Ovary (tissue), 9 donors: Measurements from ENCODE around the gene MAP2K2. TPM values are rescaled to one million over a fixed set of nuclear protein-coding genes. Genes with fewer than 3 reads are reported as not detected.

Source experiments
- DNase-seq, 5 donors: peaks; one replicate each; pipeline ENCODE4 v3.0.0-alpha.2; 2019 to 2020
- H3K27ac ChIP-seq, 2 donors: fragments of 200-600 bp; one replicate each; pipeline versions ENCODE4 v1.5.1 to v1.8.0; 2019 to 2022
- H3K27me3 ChIP-seq: fragments of 200-600 bp; one replicate; pipeline ENCODE4 v1.8.0; 2022
- H3K36me3 ChIP-seq: fragments of 200-600 bp; sonication (generic); one replicate; pipeline ENCODE4 v1.5.1; 2019
- H3K4me1 ChIP-seq: one replicate; pipeline ENCODE4 v1.8.1; 2013; ENCODE audit warnings: mild to moderate bottlenecking, moderate library complexity; ENCODE audit not compliant: insufficient read depth
- H3K4me3 ChIP-seq: fragments of 200-600 bp; sonication (generic); one replicate; pipeline ENCODE4 v1.5.1; 2017
- H3K9me3 ChIP-seq, 2 donors: fragments of 200-600 bp in 1 of 2; sonication (generic) in 1 of 2; one replicate each; pipeline versions ENCODE4 v1.5.1 to v1.8.1; 2013 to 2019; ENCODE audit warnings: mild to moderate bottlenecking in 1 of 2, moderate library complexity in 1 of 2
- CTCF ChIP-seq, 3 donors: fragments of 450-650 bp in 2 of 3; fragments of 200-600 bp in 1 of 3; IDR thresholded peaks; one replicate each; pipeline versions ENCODE4 v1.5.1 to v1.8.0; 2016 to 2022; ENCODE audit warnings: antibody characterized with exemption in 3 of 3, mild to moderate bottlenecking in 1 of 3
- EP300 ChIP-seq: sonication (generic); formaldehyde crosslinking; IDR thresholded peaks from one replicate; pipeline ENCODE4 v1.6.1; 2017; ENCODE audit warnings: antibody characterized with exemption
- POLR2A ChIP-seq: fragments of 450-650 bp; IDR thresholded peaks from one replicate; pipeline ENCODE4 v1.6.1; 2017; ENCODE audit warnings: antibody characterized with exemption, mild to moderate bottlenecking, moderate library complexity
- WGBS, 3 donors: extraction: QIAGEN DNeasy Blood & Tissue Kit in 1 of 3; methylation state at CpG; one replicate each; pipeline versions ENCODE4 v1.1.5 to v1.1.7; 2013 to 2017; 5-methylcytosine and 5-hydroxymethylcytosine counted together
- intact Hi-C, 4 donors: fragments of 100-400 bp; cut with DNase I; formaldehyde crosslinking; loops; one replicate each; pipeline versions ENCODE4 v1.11.0 to v1.15.1; 2022 to 2023
- polyA plus RNA-seq, 2 donors: library from polyadenylated mRNA; stranded (reverse); fragments of 200-250 nt in 1 of 2; fragments of 350-450 nt in 1 of 2; fragmentation: Illumina TruSeq in 1 of 2; extraction: RNeasy Lipid Tissue Mini Kit (QIAGEN cat#74804) in 1 of 2; gene quantifications; one replicate each; pipeline ENCODE4 v1.2.3, GENCODE V29; 2013 to 2014
- total RNA-seq, 7 donors: library from RNA; depleted of rRNA in 2 of 7; stranded (reverse); fragments of >200 nt in 2 of 7; fragmentation: NEBNext Ultra II Directional in 3 of 7; extraction: Animal tissue kit (Norgen Biotek cat#: 25700) in 3 of 7; gene quantifications; one replicate each; pipeline versions ENCODE4 v1.1.0 to v1.2.4, GENCODE V29; 2016 to 2023
- donor health status: DM: no; HTN: no; CAD: no; lungs with moderate emphysema.
- donor health status: DM: no; HTN: no; CAD: no.
- donor health status: Bipolar disorder and iron deficiency.
- donor health status: DM: yes; HTN: yes; CAD: no.
- donor health status: DM: no; HTN: no; CAD: no.
- donor health status: DM: yes; HTN: yes; CAD: no.

The MAP2K2 gene
- total and polyA plus RNA-seq, 9 donors = 39.9 to 136 (median 116) TPM

- Histone ChIP-seq H3K27me3 (no peaks in the 10 kb centered on the region), H3K36me3 (no peaks in the 10 kb centered on the region), H3K4me1 (no peaks in the 10 kb centered on the region), H3K4me3 (no peak overlapping the region), H3K27ac (no peak overlapping the region), H3K9me3 (no peaks in the 10 kb centered on the region)
- 91% methylated on average over 30 to 35 of the region's 35 CpGs for WGBS, 3 donors
- no peak for DNase-seq
- intact Hi-C loops = no loop called here
- TF ChIP-seq POLR2A (no peak), CTCF (IDR thresholded peaks at IDR 0.05) (no peak), EP300 (no peak)
Measured at GRCh38 chr19:4094761-4095487, 29.0 kb downstream of the MAP2K2 start.

DNA sequence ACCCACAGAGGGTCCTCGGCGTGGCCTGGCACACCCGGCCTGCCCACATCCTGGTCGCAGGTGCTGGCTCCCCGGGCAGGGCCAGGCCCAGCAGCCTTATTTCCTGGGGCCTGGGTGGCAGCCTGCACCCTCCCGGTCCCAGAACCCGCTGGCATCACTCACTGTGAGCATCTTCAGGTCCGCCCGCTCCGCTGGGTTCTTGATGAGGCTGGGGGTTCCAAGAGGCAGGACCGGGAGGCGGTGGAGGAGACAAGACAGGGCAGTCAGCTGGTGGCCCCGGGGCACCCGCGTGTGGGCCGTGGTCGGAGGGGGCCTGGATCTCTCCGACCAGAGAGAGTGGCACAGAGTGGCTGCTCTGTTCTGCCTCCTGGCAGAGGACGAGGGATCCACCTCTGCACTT is 29.6 kb downstream of the MAP2K2 start:
- H3K4me3 ChIP-seq = no peak overlapping the region
- TF ChIP-seq POLR2A = no peak
- TF ChIP-seq EP300 = no peak
- TF ChIP-seq CTCF (IDR thresholded peaks at IDR 0.05) = no peak
- H3K27me3 ChIP-seq = no peaks in the 10 kb centered on the region
- no peak overlapping the region for H3K27ac ChIP-seq
- H3K36me3 ChIP-seq = no peaks in the 10 kb centered on the region
- intact Hi-C loops = no loop called here
- 92 to 94% (median 93%) methylated on average over 11 to 19 of the region's 19 CpGs for WGBS, 3 donors
- no peaks in the 10 kb centered on the region for H3K9me3 ChIP-seq
- no peak for DNase-seq
- H3K4me1 ChIP-seq = no peaks in the 10 kb centered on the region

GRCh38 chr19:4093643-4094175 is 30.2 kb downstream of the MAP2K2 start:
- Histone ChIP-seq H3K4me1 (no peaks in the 10 kb centered on the region), H3K4me3 (no peak overlapping the region), H3K9me3 (no peaks in the 10 kb centered on the region), H3K36me3 (no peaks in the 10 kb centered on the region), H3K27me3 (no peaks in the 10 kb centered on the region), H3K27ac (no peak overlapping the region)
- no peak for DNase-seq
- intact Hi-C loops = no loop called here
- TF ChIP-seq CTCF (IDR thresholded peaks at IDR 0.05) = no peak
- TF ChIP-seq EP300 = no peak
- no peak for TF ChIP-seq POLR2A
- 87 to 91% (median 90%) methylated on average over 18 of the region's 18 CpGs for WGBS, 3 donors

DNA sequence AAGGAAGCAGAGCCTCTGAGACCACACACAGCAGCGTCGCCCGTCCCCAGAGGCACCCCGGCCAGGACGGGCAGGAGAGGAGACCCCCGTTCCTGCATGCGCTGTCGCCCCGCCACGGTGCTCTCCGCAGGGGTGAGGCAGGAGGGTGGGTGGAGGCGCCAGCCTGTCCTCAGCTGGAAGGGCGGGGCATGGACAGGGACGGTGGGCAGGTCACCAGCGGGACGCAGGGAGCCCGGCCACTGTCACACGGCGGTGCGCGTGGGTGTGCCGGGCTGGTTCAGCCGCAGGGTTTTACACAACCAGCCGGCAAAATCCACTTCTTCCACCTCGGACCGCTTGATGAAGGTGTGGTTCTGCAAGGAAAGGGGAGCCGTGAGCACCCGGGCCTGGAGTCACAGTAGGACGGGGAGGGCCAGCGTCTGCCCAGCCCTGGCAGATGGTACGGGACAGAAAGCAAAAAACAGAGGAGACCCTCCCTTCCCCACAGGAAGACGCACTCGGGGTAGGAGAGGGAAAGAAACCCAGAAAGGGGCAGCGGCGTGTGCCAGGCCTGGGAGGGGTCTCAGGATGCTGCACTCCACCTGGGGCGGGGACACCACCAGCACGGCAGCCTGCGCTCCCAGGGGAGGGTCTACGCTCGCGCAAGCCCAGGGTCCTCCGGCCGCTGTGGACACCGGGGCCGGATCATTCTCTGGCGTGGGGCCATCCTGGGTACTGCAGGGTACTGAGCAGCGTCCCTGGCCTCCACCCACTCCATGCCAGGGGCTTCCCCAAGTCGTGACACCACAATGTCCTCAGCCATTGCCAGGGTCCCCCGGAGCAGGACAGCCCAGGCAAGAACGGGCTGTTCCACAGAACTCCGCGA is 33.3 kb downstream of the MAP2K2 start:
- intact Hi-C loops = no loop called here
- TF ChIP-seq CTCF (IDR thresholded peaks at IDR 0.05) (no peak), EP300 (no peak), POLR2A (no peak)
- H3K4me3 ChIP-seq = no peak overlapping the region
- no peak overlapping the region for H3K27ac ChIP-seq
- WGBS, 3 donors = 89 to 91% (median 89%) methylated on average over 52 of the region's 52 CpGs
- DNase-seq = no peak
- no peaks in the 10 kb centered on the region for H3K9me3 ChIP-seq
- H3K4me1 ChIP-seq = no peaks in the 10 kb centered on the region
- H3K36me3 ChIP-seq = no peaks in the 10 kb centered on the region
- H3K27me3 ChIP-seq = no peaks in the 10 kb centered on the region
